ENCODE results near the gene SLC25A34. TPM values are rescaled to one million over a fixed set of nuclear protein-coding genes. Genes with fewer than 3 reads are reported as not detected.

SLC25A34 gene
- total and polyA plus RNA-seq, 10 of the 15 experiments (the other 5 are each of a cell fraction or from before 2014, with no cell fraction given) = 0.02 to 1.6 (median 0.39) TPM

DNA sequence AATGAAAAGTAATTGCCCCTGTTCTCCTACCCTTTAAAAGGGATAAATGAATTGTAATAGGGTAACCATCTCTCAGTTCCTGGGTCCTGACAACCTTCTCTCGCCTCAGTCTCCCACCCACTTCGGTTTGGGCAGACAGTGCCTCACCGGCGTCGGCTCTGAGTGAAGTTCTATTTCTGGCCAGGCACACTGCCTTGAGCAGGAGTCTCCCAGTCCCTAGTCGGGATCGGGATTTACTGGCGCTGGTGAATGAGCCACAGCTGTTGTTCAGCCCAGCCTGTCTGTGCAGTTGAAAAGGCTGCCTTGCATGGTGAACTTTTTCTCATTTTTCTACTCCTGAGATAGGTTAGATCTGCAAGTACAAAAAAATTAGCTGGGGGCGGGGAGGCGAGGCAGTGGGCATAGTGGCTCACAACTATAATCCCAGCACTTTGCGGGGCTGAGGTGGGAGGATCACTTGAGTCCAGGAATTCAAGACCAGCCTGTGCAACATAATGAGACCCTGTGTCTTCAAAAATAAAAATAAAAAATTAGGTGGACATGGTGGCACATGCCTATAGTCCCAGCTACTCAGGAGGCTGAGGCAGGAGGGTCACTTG is 44.5 kb upstream of the SLC25A34 start:
- ChIA-PET SMC1A (ENCODE audit: uncharacterized antibody, unreplicated experiment) (interaction anchor here (1.5 to 1.6 kb wide), 2 partner anchors 11 to 15 kb away, joined by 3 to 7 read pairs; no protein-coding TSS in a partner anchor), CTCF (no interaction called here), POLR2A (interaction anchor here (0.6 kb wide), 1 partner anchor 32 kb away, joined by 5 read pairs; no protein-coding TSS in a partner anchor), RAD21 (ENCODE audit: unreplicated experiment) (interaction anchor here (1.5 kb wide), 1 partner anchor 111 kb away, joined by 3 read pairs; no protein-coding TSS in a partner anchor)
- no peak overlapping the region for H3K4me3 ChIP-seq
- no peak overlapping the region for H3K4me2 ChIP-seq (ENCODE audit: control insufficient read depth, insufficient read depth)
- TF ChIP-seq RCOR1 (conservative IDR thresholded peaks at IDR 0.05; ENCODE audit: low read depth, low read length) = no peak
- TF ChIP-seq, protein P1, sequence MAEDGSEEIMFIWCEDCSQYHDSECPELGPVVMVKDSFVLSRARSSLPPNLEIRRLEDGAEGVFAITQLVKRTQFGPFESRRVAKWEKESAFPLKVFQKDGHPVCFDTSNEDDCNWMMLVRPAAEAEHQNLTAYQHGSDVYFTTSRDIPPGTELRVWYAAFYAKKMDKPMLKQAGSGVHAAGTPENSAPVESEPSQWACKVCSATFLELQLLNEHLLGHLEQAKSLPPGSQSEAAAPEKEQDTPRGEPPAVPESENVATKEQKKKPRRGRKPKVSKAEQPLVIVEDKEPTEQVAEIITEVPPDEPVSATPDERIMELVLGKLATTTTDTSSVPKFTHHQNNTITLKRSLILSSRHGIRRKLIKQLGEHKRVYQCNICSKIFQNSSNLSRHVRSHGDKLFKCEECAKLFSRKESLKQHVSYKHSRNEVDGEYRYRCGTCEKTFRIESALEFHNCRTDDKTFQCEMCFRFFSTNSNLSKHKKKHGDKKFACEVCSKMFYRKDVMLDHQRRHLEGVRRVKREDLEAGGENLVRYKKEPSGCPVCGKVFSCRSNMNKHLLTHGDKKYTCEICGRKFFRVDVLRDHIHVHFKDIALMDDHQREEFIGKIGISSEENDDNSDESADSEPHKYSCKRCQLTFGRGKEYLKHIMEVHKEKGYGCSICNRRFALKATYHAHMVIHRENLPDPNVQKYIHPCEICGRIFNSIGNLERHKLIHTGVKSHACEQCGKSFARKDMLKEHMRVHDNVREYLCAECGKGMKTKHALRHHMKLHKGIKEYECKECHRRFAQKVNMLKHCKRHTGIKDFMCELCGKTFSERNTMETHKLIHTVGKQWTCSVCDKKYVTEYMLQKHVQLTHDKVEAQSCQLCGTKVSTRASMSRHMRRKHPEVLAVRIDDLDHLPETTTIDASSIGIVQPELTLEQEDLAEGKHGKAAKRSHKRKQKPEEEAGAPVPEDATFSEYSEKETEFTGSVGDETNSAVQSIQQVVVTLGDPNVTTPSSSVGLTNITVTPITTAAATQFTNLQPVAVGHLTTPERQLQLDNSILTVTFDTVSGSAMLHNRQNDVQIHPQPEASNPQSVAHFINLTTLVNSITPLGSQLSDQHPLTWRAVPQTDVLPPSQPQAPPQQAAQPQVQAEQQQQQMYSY (CRISPR knock-in tag; IDR thresholded peaks at IDR 0.05) = no peak
- TF ChIP-seq POU2F2 (IDR thresholded peaks at IDR 0.05; ENCODE audit: borderline replicate concordance, low read depth, low read length) = no peak
- TF ChIP-seq IRF4 (IDR thresholded peaks at IDR 0.05; ENCODE audit: low read depth, low read length) = no peak
- TF ChIP-seq, protein P2, sequence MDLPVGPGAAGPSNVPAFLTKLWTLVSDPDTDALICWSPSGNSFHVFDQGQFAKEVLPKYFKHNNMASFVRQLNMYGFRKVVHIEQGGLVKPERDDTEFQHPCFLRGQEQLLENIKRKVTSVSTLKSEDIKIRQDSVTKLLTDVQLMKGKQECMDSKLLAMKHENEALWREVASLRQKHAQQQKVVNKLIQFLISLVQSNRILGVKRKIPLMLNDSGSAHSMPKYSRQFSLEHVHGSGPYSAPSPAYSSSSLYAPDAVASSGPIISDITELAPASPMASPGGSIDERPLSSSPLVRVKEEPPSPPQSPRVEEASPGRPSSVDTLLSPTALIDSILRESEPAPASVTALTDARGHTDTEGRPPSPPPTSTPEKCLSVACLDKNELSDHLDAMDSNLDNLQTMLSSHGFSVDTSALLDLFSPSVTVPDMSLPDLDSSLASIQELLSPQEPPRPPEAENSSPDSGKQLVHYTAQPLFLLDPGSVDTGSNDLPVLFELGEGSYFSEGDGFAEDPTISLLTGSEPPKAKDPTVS (IDR thresholded peaks at IDR 0.05; ENCODE audit: low read depth, low read length) = no peak
- H3K36me3 ChIP-seq (ENCODE audit: control insufficient read depth in 2 of 2, insufficient read depth in 2 of 2, low read length in 1 of 2) = peaks cover 0 to 3% of the 10 kb centered on the region in 2 experiments; a peak in 2 of 4 replicates
- peaks cover 46% of the 10 kb centered on the region for H3K79me2 ChIP-seq (ENCODE audit: control insufficient read depth, insufficient read depth, low read length)
- FAIRE-seq (no peak), DNase-seq (ENCODE audit: low read depth, low spot score) (no peak), ATAC-seq (no peak)
- intact Hi-C loops (cut with micrococcal nuclease; ENCODE audit: unreplicated experiment) (no loop called here), in situ Hi-C loops (cut with MboI) (no loop called here)
- BruUV-seq (replicated peaks) = no TSS peak
- no peak overlapping the region for H2AFZ ChIP-seq (ENCODE audit: control insufficient read depth, low read depth, low read length)
- 85% methylated on average over 11 of the region's 11 CpGs for WGBS (ENCODE audit: insufficient coverage, insufficient replicate concordance, low lambda C conversion rate, missing lambda C conversion rate)
- no peaks in the 10 kb centered on the region; the same call in 2 of the 3 replicates for H3K9me3 ChIP-seq (replicated peaks; ENCODE audit: control insufficient read depth, insufficient read depth, low read length)
- H3K4me1 ChIP-seq (ENCODE audit: control insufficient read depth, insufficient read depth, low read length) = peaks cover 2% of the 10 kb centered on the region
- H4K20me1 ChIP-seq (ENCODE audit: control insufficient read depth, insufficient read depth) = no peaks in the 10 kb centered on the region
- H3K9ac ChIP-seq (ENCODE audit: control insufficient read depth, insufficient read depth, low read length) = no peak overlapping the region
- H3K27ac ChIP-seq (ENCODE audit: control insufficient read depth, insufficient read depth) = no peak overlapping the region
- H3K27me3 ChIP-seq (replicated peaks in 1 of 2; ENCODE audit: control insufficient read depth in 2 of 2, insufficient read depth in 2 of 2, low read length in 1 of 2) = no peaks in the 10 kb centered on the region

All from GM12878 (cell line).